SU-DHL-6 (cell line): ENCODE results near the gene LSM14B.

Experiments used
- H2AFZ ChIP-seq: fragments of 200-600 bp; sonication (generic); 2 replicates; pipeline ENCODE4 v1.6.1; 2014; ENCODE audit warnings: low read depth, mild to moderate bottlenecking, moderate library complexity, mixed read lengths, antibody characterized with exemption, low read length; ENCODE audit not compliant: severe bottlenecking
- H3F3A ChIP-seq: fragments of 200-600 bp; shearing (Covaris generic); 2 replicates; pipeline ENCODE4 v1.6.0; 2016; ENCODE audit warnings: antibody characterized with exemption, mild to moderate bottlenecking; ENCODE audit not compliant: insufficient read depth
- H3K27ac ChIP-seq: fragments of 200-600 bp; sonication (generic); 2 replicates; pipeline ENCODE4 v1.5.1; 2016; ENCODE audit warnings: low read depth, mild to moderate bottlenecking, low read length, moderate library complexity, mixed read lengths
- H3K27me3 ChIP-seq: fragments of 200-600 bp; sonication (generic), shearing (Covaris generic); 2 replicates; pipeline ENCODE4 v1.6.0; 2014; ENCODE audit warnings: mild to moderate bottlenecking, low read length
- H3K36me3 ChIP-seq: fragments of 200-600 bp; sonication (generic); 2 replicates; pipeline ENCODE4 v1.6.1; 2014; ENCODE audit warnings: mild to moderate bottlenecking, low read length, mixed read lengths
- H3K4me2 ChIP-seq: fragments of 300-600, 200-600 bp; shearing (Covaris generic), sonication (generic); 2 replicates; pipeline ENCODE4 v1.6.0; 2014; ENCODE audit warnings: low read length, low read depth, mild to moderate bottlenecking; ENCODE audit not compliant: poor library complexity, severe bottlenecking
- H3K4me3 ChIP-seq: fragments of 200-600 bp; sonication (generic); 2 replicates; pipeline ENCODE4 v1.5.1; 2014; ENCODE audit warnings: antibody characterized with exemption, low read length, mild to moderate bottlenecking, mixed read lengths; ENCODE audit not compliant: insufficient read depth, poor library complexity, severe bottlenecking
- H3K79me2 ChIP-seq: fragments of 200-600 bp; sonication (generic); 2 replicates; pipeline ENCODE4 v1.6.1; 2014; ENCODE audit warnings: mild to moderate bottlenecking, low read length, moderate library complexity; ENCODE audit not compliant: insufficient read depth
- H3K9ac ChIP-seq: fragments of 200-600 bp; sonication (generic); 2 replicates; pipeline ENCODE4 v1.7.0; 2014; ENCODE audit warnings: mild to moderate bottlenecking, low read length
- H3K9me2 ChIP-seq: fragments of 200-600 bp; sonication (generic); replicated peaks from 2 replicates; pipeline ENCODE4 v1.6.1; 2014; ENCODE audit warnings: low read length; ENCODE audit not compliant: insufficient read depth
- H3K9me3 ChIP-seq: fragments of 200-600 bp; sonication (generic); 2 replicates; pipeline ENCODE4 v1.6.1; 2014; ENCODE audit warnings: low read length, mixed read lengths; ENCODE audit not compliant: insufficient read depth
- H4K20me1 ChIP-seq: fragments of 200-600 bp; sonication (generic); 2 replicates; pipeline ENCODE4 v1.6.1; 2014; ENCODE audit warnings: low read depth, mild to moderate bottlenecking, antibody characterized with exemption, low read length, moderate library complexity, mixed read lengths
- EZH2phosphoT487 ChIP-seq: fragments of 200-600 bp; sonication (generic), shearing (Covaris generic); conservative IDR thresholded peaks from 2 replicates; pipeline ENCODE4 v1.6.1; 2018; ENCODE audit warnings: mild to moderate bottlenecking, antibody characterized with exemption, low read length, moderate library complexity, mixed read lengths
- TF ChIP-seq, protein P1 (sequence below): fragments of 200-600 bp; sonication (generic); IDR thresholded peaks from one replicate; pipeline ENCODE4 v1.5.1; 2017; ENCODE audit warnings: antibody characterized with exemption, mild to moderate bottlenecking, low read length, moderate library complexity; ENCODE audit not compliant: insufficient read depth, poor library complexity, severe bottlenecking

Gene LSM14B

GRCh38 chr20:62171245-62171644 is 49.0 kb downstream of the LSM14B start:
- Histone ChIP-seq H3F3A (no peaks in the 10 kb centered on the region), H3K36me3 (no peaks in the 10 kb centered on the region), H3K79me2 (no peaks in the 10 kb centered on the region), H3K9me3 (no peaks in the 10 kb centered on the region), H3K27ac (no peak overlapping the region), H2AFZ (no peak overlapping the region), H3K9ac (no peak overlapping the region), H3K4me2 (no peak overlapping the region), H3K4me3 (no peak overlapping the region), H4K20me1 (no peaks in the 10 kb centered on the region), H3K27me3 (no peaks in the 10 kb centered on the region), H3K9me2 (no peaks in the 10 kb centered on the region)
- TF ChIP-seq, protein P1, sequence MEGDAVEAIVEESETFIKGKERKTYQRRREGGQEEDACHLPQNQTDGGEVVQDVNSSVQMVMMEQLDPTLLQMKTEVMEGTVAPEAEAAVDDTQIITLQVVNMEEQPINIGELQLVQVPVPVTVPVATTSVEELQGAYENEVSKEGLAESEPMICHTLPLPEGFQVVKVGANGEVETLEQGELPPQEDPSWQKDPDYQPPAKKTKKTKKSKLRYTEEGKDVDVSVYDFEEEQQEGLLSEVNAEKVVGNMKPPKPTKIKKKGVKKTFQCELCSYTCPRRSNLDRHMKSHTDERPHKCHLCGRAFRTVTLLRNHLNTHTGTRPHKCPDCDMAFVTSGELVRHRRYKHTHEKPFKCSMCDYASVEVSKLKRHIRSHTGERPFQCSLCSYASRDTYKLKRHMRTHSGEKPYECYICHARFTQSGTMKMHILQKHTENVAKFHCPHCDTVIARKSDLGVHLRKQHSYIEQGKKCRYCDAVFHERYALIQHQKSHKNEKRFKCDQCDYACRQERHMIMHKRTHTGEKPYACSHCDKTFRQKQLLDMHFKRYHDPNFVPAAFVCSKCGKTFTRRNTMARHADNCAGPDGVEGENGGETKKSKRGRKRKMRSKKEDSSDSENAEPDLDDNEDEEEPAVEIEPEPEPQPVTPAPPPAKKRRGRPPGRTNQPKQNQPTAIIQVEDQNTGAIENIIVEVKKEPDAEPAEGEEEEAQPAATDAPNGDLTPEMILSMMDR = no peak
- TF ChIP-seq EZH2phosphoT487 = no peak

GRCh38 chr20:62172666-62173065 is 50.4 kb downstream of the LSM14B start:
- Histone ChIP-seq H3K4me3 (no peak overlapping the region), H3K79me2 (no peaks in the 10 kb centered on the region), H3K9ac (no peak overlapping the region), H3K9me2 (no peaks in the 10 kb centered on the region), H3K4me2 (no peak overlapping the region), H4K20me1 (no peaks in the 10 kb centered on the region), H3K36me3 (no peaks in the 10 kb centered on the region), H2AFZ (no peak overlapping the region), H3K27ac (no peak overlapping the region), H3K27me3 (no peaks in the 10 kb centered on the region), H3K9me3 (no peaks in the 10 kb centered on the region), H3F3A (no peaks in the 10 kb centered on the region)
- TF ChIP-seq EZH2phosphoT487 = no peak
- TF ChIP-seq, protein P1 = no peak

- H3K79me2 ChIP-seq = no peaks in the 10 kb centered on the region
- no peaks in the 10 kb centered on the region for H3K27me3 ChIP-seq
- no peak overlapping the region for H3K9ac ChIP-seq
- no peak overlapping the region for H3K4me3 ChIP-seq
- no peaks in the 10 kb centered on the region for H3F3A ChIP-seq
- H3K36me3 ChIP-seq = no peaks in the 10 kb centered on the region
- H2AFZ ChIP-seq = no peak overlapping the region
- no peak overlapping the region for H3K27ac ChIP-seq
- TF ChIP-seq, protein P1 = no peak
- TF ChIP-seq EZH2phosphoT487 = no peak
- H3K4me2 ChIP-seq = no peak overlapping the region
- H4K20me1 ChIP-seq = no peaks in the 10 kb centered on the region
- H3K9me2 ChIP-seq = no peaks in the 10 kb centered on the region
- no peaks in the 10 kb centered on the region for H3K9me3 ChIP-seq
These were observed 51.9 kb downstream of the LSM14B start for GRCh38 chr20:62174021-62174804.
